ENCODE results near the gene PELI1.

The PELI1 gene

DNA sequence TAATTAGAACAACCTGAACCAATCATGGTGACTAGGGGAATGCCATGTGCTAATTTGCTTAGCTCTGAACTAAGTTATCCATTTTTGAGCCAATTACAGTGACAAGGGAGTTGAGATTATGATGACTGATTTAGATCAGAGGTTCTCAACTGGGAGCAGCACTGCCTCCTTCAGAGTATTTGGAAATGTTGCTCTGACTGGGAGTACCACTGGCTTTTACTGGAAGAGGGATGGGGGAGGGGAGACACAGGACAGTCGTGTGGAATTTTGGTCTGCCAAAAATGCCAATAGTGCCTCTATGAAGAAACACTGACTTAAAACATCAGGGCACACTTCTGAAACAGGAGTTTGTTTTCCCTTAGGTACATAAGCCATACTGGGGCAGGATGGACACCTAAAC lies 76.9 kb downstream of the PELI1 start:
- FAIRE-seq, result no peak
- TF ChIP-seq POLR2A (IDR thresholded peaks at IDR 0.05; ENCODE audit: low read depth, low read length), result no peak
- DNase-seq (ENCODE audit: insufficient read length, low spot score), result no peak

DNA sequence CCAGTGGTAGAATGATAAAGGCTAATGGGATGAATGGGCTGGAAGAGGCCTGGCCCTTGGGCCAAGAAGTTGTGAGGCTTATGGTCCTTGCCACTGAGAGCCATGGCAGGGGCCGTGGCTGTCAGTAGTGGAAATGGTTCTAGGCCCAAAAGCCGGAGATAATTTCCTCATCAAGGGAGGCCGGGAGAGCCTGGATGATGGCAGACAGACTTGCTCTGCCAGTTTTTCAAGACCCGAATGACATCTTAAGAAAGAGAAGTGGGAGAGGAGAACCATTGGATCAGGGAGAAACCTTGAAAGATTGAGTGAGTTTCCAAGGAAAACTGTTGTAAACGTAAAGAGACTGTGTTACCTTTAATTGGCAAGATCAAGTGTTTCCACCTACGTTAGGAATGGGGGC lies 78.7 kb downstream of the PELI1 start:
- FAIRE-seq (no peak), DNase-seq (ENCODE audit: insufficient read length, low spot score) (no peak)

DNA sequence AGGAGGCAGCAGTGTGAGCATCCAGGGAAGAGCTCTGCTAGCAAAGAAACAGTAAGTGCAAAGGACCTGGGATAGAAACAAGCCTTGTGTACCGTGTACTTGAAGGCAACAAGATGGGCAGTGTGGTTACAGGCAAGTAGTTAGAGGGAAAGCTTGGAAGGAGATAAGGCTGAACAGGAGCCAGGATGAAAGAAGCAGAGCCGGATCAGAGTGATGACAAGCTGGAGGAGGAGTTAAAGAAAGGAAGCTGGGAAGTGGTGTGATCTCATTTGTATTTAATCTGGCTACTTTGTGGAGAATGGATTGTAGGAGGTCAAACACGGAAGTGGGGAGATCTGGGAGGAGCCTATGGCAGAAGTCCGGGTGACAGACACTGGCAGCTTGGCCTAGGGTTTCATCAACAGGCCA lies 80.3 kb downstream of the PELI1 start:
- DNase-seq (ENCODE audit: insufficient read length, low spot score), result peak; percentile 31
- no peak for TF ChIP-seq POLR2A (IDR thresholded peaks at IDR 0.05; ENCODE audit: low read depth, low read length)
- peak; percentile 79 for FAIRE-seq

More for the DNA sequence above, 78.7 kb downstream of the PELI1 start:
- no peak for TF ChIP-seq POLR2A (IDR thresholded peaks at IDR 0.05; ENCODE audit: low read depth, low read length)

DNA sequence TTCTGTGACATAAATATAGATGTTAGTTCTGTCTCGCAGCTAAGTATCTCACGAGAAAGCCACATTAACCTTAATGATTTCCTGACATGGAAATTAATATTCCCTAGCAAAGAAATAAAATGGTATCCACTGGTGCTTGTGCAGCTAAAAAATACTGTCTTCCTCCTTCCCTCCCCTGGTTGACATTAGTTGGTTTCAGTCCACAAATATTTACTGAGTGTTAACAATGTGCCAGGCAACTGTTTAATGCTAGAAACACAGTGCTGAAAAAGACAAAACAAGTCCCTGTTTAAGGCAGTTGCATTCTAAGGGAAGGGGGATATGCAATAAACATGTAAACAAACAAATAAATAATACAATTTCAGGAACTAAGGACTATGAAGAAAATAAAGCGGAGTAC lies 80.8 kb downstream of the PELI1 start:
- TF ChIP-seq POLR2A (IDR thresholded peaks at IDR 0.05; ENCODE audit: low read depth, low read length), result no peak
- no peak for DNase-seq (ENCODE audit: insufficient read length, low spot score)
- peak; percentile 6 for FAIRE-seq

DNA sequence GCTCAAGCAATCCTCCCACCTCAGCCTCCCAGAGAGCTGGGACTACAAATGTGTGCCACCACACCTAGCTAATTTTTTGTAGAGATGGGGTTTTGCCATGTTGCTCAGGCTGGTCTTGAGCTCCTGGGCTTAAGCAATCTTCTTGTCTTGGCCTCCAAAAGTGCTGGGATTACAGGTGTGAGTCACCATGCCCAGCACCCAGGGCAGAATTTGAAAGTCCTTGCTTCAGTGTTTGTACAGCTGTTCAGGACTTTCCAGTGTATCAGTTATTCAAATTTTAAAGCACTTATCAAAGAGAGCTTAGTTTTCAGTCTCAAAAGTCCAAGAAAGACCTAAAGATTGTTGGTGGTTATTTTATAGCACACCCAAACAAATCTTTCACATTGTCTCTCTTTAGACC lies 81.4 kb downstream of the PELI1 start:
- peak; percentile 71 for FAIRE-seq
- no peak for DNase-seq (ENCODE audit: insufficient read length, low spot score)
- no peak for TF ChIP-seq POLR2A (IDR thresholded peaks at IDR 0.05; ENCODE audit: low read depth, low read length)

DNA sequence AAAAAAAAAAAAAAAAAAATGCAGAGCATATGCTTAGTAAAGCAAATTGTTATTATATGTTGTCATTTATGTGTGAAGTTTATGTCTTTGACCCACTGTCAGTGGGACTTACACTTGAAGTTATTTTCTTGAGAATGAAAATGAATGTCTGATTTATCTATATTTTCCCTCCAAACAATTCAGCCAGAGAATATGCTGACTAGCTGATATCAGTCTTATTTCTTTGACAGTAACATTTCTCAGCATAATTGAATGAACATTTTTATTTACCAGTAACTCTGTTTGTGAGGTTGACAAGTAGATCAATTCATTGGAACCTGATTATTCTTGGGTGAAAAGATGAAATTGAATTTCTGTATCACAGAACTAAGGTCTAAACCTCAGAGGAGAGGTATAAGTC lies 85.0 kb downstream of the PELI1 start:
- FAIRE-seq (no peak), DNase-seq (ENCODE audit: insufficient read length, low spot score) (no peak)
- no peak for TF ChIP-seq POLR2A (IDR thresholded peaks at IDR 0.05; ENCODE audit: low read depth, low read length)

DNA sequence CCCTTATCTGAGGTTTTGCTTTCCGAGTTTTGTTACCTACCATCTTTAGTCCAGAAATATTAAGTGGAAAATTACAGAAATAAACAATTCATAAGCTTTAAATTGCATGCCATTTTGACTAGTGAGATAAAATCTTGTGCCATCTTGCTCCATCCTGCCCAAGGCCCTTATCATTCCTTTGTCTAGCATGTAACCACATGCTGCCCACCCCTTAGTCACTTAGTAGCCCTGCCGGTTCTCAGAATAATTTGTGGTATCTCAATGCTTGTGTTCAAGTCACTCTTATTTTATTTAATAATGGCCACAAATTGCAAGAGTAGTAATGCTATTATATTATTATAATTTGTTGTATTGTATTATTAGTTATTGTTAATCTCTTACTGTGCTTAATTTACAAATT lies 88.2 kb downstream of the PELI1 start:
- FAIRE-seq, result no peak
- DNase-seq (ENCODE audit: insufficient read length, low spot score), result no peak

DNA sequence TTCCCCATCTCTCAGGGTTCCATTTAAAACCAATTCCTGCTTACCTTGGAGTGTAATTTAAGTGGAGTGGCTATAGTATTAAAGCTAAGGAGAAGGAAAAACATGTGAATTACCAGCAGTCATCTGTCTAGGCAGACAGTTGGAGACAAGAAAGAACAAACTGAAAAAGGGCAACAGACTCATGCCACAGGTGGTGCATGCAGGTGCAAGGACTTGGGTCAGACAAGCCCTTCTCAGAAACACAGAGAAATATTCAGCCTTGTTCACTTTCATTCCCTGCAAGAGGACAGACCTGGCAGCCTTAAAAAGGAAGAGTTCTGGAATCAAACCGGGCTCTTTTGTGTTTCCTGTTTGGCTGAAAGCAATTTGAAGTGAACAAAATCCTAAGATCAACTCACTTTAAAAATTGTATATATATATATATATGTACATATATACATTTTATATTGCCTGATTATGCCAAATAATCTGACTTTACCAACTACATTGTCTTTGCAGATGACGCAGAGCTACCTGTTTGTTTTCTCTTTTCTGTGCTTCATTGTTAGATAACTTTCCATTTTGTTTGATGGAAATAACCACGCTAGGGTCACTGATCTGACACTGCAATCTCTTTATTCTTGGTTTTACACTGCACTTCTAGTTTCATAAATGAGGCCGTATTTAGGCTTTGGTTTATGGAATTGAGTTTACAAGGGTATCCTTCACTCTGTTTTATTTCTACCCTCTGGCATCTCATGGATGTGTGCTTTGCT lies 89.9 kb downstream of the PELI1 start:
- FAIRE-seq (no peak), DNase-seq (ENCODE audit: insufficient read length, low spot score) (no peak)
- TF ChIP-seq POLR2A (IDR thresholded peaks at IDR 0.05; ENCODE audit: low read depth, low read length), result no peak

More for the DNA sequence above, 88.2 kb downstream of the PELI1 start:
- TF ChIP-seq POLR2A (IDR thresholded peaks at IDR 0.05; ENCODE audit: low read depth, low read length), result no peak

DNA sequence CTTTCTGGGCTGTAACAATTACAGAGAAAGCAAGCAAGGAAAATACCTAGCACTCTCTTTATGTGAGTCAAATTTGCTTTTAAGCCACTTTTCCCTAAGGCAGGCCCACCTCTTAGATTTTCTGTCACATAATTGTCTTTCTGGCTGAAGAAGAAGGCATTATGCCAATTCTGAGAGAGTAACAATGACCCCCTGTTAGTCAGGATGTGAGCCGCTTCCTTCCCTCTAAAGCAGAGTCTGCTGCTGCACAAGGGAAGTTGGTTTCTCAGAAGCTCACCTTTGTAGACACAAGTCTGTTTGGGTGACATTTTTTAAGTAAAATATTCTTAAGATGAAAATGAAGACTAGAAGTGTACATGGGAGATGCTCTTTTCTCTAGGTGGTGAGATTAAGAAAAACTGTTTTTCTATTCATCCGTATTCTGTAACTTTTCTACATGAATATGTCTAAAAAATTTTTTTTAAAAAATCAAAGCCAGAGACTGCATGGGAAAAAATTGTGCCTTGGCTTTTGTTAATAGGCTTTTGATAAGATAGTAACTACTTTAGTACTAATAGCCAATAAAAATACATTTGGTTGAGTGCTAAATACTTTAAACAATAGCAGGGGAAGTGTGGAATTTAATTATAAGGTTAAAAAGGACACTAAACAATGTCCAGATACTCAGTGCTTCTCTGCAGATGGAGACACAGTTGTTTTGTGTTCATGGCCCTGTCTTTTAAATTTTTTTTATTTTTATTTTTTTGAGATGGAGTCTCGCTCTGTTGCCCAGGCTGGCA lies 91.6 kb downstream of the PELI1 start:
- DNase-seq (ENCODE audit: insufficient read length, low spot score), result no peak
- TF ChIP-seq POLR2A (IDR thresholded peaks at IDR 0.05; ENCODE audit: low read depth, low read length), result no peak
- no peak for FAIRE-seq

DNA sequence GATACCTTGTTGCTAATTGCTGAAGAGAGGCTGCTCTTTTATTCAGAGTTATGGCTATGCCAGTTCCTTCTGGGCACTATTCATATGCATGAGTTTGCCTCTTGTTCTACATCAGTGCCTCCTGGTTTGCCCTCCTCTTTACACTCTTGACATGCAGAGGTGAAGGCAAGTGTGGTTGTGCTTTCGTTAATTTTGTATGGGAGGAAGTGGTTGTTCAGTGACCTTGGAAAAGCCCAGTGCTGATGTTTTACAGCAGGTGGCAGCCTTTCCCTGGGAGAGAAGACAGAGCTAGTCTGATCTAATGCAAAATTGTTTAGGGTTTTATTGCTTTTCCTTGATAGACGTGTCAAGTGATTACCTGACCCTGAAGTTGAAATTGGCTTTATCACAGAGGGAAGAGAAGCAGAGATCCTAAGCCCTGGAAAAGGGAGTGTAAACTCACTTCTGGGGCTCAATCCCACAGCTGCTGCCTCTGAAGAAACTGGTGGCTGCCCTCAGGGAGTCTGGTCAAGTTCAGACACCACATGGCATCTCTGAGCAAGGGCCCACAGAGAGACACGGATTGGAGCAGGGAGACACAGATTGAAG lies 94.5 kb downstream of the PELI1 start:
- DNase-seq (ENCODE audit: insufficient read length, low spot score), result peak; percentile 23
- peak; percentile 98 for FAIRE-seq
- TF ChIP-seq POLR2A (IDR thresholded peaks at IDR 0.05; ENCODE audit: low read depth, low read length), result no peak

DNA sequence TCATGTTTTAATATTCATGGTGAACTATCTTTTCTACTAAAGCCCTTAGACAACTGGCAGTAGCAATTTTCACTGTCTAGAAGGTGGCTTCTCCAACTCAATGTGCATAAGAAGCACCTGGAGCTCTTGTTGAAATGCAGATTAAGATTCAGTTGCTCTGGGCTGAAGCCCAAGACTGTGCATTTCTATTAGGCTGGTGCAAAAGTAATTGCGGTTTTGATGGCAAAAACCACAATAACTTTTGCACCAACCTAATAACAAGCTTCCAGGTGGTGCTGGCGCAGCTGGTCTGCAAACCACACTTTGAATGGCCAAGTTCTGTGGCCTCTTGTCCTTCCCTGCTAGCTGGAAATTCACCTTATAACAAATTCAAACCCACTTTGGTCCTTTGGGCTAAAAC lies 98.3 kb downstream of the PELI1 start:
- DNase-seq (ENCODE audit: insufficient read length, low spot score) (no peak), FAIRE-seq (no peak)
- no peak for TF ChIP-seq POLR2A (IDR thresholded peaks at IDR 0.05; ENCODE audit: low read depth, low read length)

All from H54 (cell line).